Endothelial cell (in vitro differentiated cells): ENCODE data around the gene TIMM23. TPM values are rescaled to one million over a fixed set of nuclear protein-coding genes. Genes with fewer than 3 reads are reported as not detected.
"Not testable (repeated sequence)": the region's sequence is repeated elsewhere in the genome, so short reads cannot be mapped to it uniquely, and the experiment has no call there.

Source experiments
- DNase-seq: peaks from one replicate; pipeline ENCODE4 v3.0.0; 2021; ENCODE audit warnings: low spot score
- H3K27ac Mint-ChIP-seq: one replicate; pipeline ENCODE4 v1.8.0; 2021; ENCODE audit warnings: mixed read lengths, inconsistent platforms; ENCODE audit not compliant: unreplicated experiment
- H3K27me3 Mint-ChIP-seq: one replicate; pipeline ENCODE4 v1.8.0; 2021; ENCODE audit warnings: mild to moderate bottlenecking, moderate library complexity, mixed read lengths, inconsistent platforms; ENCODE audit not compliant: unreplicated experiment
- H3K36me3 Mint-ChIP-seq: one replicate; pipeline ENCODE4 v1.8.0; 2021; ENCODE audit warnings: mild to moderate bottlenecking, low read depth, mixed read lengths, inconsistent platforms; ENCODE audit not compliant: unreplicated experiment
- H3K4me1 Mint-ChIP-seq: one replicate; pipeline ENCODE4 v1.8.0; 2021; ENCODE audit warnings: mild to moderate bottlenecking, mixed read lengths, inconsistent platforms; ENCODE audit not compliant: unreplicated experiment
- H3K4me3 Mint-ChIP-seq: one replicate; pipeline ENCODE4 v1.8.0; 2021; ENCODE audit warnings: mild to moderate bottlenecking, mixed read lengths, inconsistent platforms; ENCODE audit not compliant: unreplicated experiment
- H3K9me3 Mint-ChIP-seq: one replicate; pipeline ENCODE4 v1.8.0; 2021; ENCODE audit warnings: mixed read lengths, inconsistent platforms; ENCODE audit not compliant: unreplicated experiment
- total RNA-seq: library from RNA; stranded (reverse); fragmentation: NEBNext Ultra II Directional; extraction: Animal tissue kit (Norgen Biotek cat#: 25700); gene quantifications from one replicate; pipeline ENCODE4 v1.2.1, GENCODE V29; 2021; ENCODE audit not compliant: unreplicated experiment
- TF ChIP-seq, protein P1 (sequence below): fragments of 200-600 bp; sonication (generic); IDR thresholded peaks from one replicate; pipeline ENCODE4 v1.5.0; 2021; ENCODE audit warnings: antibody characterized with exemption; ENCODE audit not compliant: unreplicated experiment

TIMM23 gene
- total RNA-seq, 1 donor from 2014 or later = 57.9 TPM

DNA sequence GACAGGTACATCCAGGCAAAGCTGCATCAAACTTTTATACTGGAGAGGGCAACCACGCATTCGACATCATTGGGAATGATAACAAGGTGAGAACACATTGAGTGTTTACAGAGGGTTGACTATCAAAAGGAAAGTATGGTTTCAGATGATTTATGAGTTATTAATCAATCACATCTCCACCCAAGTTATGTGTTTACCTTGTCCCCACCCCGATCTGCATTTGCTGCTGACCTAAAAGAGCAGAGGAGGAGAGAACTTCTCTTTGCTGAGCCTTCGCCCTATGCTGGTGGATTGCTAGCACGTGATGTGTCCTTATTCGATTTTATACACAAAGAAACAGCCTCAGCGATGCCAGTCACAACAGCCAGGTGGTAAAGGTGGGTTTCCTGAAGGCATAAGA lies 74.0 kb downstream of the TIMM23 start, which contains the start of gene MSMB:
Gene MSMB (minus strand): TSS at position 9 of the 400 bp plus-strand sequence. CDS start 32 bp downstream, outside the sequence.
- Mint-ChIP-seq H3K27ac (no peak within 1 kb of the TSS), H3K9me3 (no peaks in the 10 kb centered on the region), H3K36me3 (no peaks in the 10 kb centered on the region), H3K27me3 (no peaks in the 10 kb centered on the region), H3K4me3 (no peak within 1 kb of the TSS), H3K4me1 (peaks cover 6% of the 10 kb centered on the region)
- no peak for DNase-seq
- TF ChIP-seq, protein P1, sequence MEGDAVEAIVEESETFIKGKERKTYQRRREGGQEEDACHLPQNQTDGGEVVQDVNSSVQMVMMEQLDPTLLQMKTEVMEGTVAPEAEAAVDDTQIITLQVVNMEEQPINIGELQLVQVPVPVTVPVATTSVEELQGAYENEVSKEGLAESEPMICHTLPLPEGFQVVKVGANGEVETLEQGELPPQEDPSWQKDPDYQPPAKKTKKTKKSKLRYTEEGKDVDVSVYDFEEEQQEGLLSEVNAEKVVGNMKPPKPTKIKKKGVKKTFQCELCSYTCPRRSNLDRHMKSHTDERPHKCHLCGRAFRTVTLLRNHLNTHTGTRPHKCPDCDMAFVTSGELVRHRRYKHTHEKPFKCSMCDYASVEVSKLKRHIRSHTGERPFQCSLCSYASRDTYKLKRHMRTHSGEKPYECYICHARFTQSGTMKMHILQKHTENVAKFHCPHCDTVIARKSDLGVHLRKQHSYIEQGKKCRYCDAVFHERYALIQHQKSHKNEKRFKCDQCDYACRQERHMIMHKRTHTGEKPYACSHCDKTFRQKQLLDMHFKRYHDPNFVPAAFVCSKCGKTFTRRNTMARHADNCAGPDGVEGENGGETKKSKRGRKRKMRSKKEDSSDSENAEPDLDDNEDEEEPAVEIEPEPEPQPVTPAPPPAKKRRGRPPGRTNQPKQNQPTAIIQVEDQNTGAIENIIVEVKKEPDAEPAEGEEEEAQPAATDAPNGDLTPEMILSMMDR = no peak

DNA sequence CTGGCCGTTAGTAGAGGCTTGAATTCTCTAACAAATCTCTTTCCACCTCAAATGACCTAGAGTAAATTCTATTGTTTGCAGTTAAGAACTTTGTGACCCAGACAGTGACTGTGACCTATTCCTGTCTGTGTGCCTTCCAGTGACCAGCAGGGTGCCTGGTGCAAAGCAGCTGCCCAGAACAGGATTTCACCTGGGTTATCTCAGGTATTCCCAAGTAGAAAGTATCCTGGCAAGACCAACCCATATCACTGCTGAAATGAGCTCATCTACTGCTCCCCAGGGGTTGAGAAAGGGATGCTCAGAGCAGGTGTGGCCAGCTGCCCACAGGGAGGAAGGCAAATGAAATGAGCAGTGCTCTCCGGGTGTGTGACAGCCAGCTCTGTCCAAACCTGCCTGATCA lies 75.9 kb downstream of the TIMM23 start:
- no peak for DNase-seq
- H3K36me3 Mint-ChIP-seq = no peaks in the 10 kb centered on the region
- H3K4me1 Mint-ChIP-seq = peaks cover 24% of the 10 kb centered on the region
- peaks cover 2% of the 10 kb centered on the region for H3K27me3 Mint-ChIP-seq
- TF ChIP-seq, protein P1 = no peak
- H3K9me3 Mint-ChIP-seq = no peaks in the 10 kb centered on the region
- no peak overlapping the region for H3K4me3 Mint-ChIP-seq
- no peak overlapping the region for H3K27ac Mint-ChIP-seq

DNA sequence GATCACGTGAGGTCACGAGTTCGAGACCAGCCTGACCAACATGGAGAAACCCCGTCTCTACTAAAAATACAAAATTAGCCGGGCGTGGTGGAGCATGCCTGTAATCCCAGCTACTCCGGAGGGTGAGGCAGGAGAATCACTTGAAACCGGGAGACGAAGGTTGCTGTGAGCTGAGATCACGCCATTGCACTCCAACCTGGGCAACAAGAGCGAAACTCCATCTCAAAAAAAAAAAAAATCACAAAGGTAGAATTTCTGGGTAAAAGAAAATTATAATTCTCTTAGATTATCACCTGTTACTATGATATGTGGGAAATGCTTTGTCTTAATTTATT lies 77.2 kb downstream of the TIMM23 start:
- not testable (repeated sequence) for H3K4me3 Mint-ChIP-seq, H3K36me3 Mint-ChIP-seq
- peaks cover 37% of the 10 kb centered on the region for H3K4me1 Mint-ChIP-seq

DNA sequence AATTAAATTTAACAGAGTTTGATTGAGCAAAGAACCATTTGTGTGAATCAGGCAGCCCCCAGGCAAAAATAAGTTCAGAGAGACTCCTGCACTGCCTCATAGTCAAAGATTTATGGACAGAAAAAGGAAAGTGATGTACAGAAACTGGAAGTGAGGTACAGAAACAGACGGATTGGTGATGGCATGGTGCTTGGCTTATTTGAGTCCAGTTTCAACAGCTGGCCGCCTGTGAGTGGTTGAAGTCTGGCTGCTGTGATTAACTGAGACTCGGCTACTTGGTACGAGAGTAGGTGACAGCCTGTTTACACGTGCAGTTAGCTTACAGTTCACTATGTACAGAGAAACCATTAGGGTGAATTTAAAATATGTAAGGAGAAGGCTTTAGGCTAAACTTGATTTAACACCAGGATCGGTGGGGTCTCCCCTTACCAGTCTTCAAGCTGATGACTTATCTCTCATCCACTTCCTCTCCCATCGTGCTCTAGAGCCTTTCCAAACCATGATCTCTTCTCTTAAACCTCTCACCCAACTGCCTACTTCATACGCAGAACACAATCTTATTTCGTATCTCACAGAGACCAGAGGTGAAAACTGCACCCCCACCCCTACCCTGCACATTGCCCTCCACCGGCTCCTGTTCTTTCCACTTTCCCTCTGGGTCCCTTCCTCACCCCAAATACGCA lies 78.8 kb downstream of the TIMM23 start:
- Mint-ChIP-seq H3K27ac (no peak overlapping the region), H3K4me1 (peaks cover 42% of the 10 kb centered on the region), H3K9me3 (no peaks in the 10 kb centered on the region), H3K4me3 (no peak overlapping the region), H3K27me3 (peaks cover 5% of the 10 kb centered on the region), H3K36me3 (no peaks in the 10 kb centered on the region)
- TF ChIP-seq, protein P1 = no peak
- no peak for DNase-seq

More for the DNA sequence above, 77.2 kb downstream of the TIMM23 start:
- H3K27ac Mint-ChIP-seq, H3K9me3 Mint-ChIP-seq, DNase-seq, H3K27me3 Mint-ChIP-seq: not testable (repeated sequence)

DNA sequence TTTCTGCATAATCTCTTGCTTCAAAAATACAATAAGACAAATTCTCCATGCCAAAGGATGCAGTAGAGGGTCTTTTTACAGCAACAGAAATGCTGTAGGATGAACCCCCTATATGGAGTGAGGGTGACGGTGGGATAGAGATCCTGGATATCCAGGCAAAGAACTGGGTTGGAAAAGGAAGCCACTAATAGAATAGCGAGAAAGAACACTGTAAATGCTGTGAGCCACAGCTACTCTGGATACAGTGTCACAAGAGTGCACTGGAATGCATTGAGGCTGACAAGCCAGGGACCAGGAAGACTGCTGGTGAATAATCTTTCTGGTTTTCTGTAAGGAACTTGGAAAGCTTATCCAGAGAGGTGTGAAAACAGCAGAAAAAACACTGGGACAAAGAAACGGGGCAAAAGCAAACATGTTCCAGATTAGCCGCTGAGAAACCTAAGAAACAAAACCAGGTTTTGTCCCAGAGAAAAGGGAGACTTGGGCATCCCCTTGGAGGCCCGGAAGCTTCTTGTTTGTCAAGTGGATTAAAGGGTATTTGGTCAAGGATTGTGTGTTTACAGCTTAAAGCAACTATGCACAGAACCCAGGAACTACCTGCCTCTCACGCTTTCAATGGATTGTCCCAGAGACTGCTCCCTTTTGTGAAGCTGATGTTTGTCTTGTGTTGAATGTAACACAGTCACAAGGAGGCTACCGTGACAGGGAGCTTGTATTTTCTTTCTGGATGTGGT lies 79.9 kb downstream of the TIMM23 start:
- TF ChIP-seq, protein P1 = no peak
- no peak for DNase-seq
- Mint-ChIP-seq H3K4me1 (peaks cover 42% of the 10 kb centered on the region), H3K4me3 (no peak overlapping the region), H3K36me3 (no peaks in the 10 kb centered on the region), H3K9me3 (no peaks in the 10 kb centered on the region), H3K27me3 (peaks cover 7% of the 10 kb centered on the region), H3K27ac (no peak overlapping the region)
